PC-3 (cell line): ENCODE results near the gene PANK4. TPM values are rescaled to one million over a fixed set of nuclear protein-coding genes. Genes with fewer than 3 reads are reported as not detected.

Experiments used
- ATAC-seq: fragments of 200-7000 bp; cut with Tn5 transposase; 2 replicates; pipeline ENCODE4 v1.9.1; 2020; ENCODE audit warnings: mild to moderate bottlenecking, moderate library complexity
- BruUV-seq: library from RNA; stranded (reverse); fragments of 400-500 nt; replicated peaks from 2 replicates; lab custom pipeline; 2021; lab: Mats Ljungman, UMichigan
- CTCF ChIA-PET: fragments of 300-600 bp; sonication (Branson Sonifier 250); formaldehyde crosslinking; loops from one replicate; lab custom pipeline; 2022; ENCODE audit warnings: antibody characterized with exemption; lab: Charles Lee
- POLR2A ChIA-PET: fragments of 300-600 bp; sonication (Branson Sonifier 250); formaldehyde crosslinking; loops from one replicate; lab custom pipeline; 2022; ENCODE audit warnings: antibody characterized with exemption; ENCODE audit not compliant: unreplicated experiment; lab: Charles Lee
- DNase-seq: peaks from one replicate; pipeline ENCODE4 v3.0.0-alpha.2; 2015
- H2AFZ ChIP-seq: fragments of 300-600 bp; sonication (generic); 2 replicates; pipeline ENCODE4 v1.6.0; 2016; ENCODE audit warnings: antibody characterized with exemption, low read length
- H3F3A ChIP-seq: fragments of 300-600 bp; sonication (generic); one replicate; pipeline ENCODE4 v1.6.0; 2017; ENCODE audit warnings: antibody characterized with exemption, low read length, control low read depth, mild to moderate bottlenecking; ENCODE audit not compliant: unreplicated experiment
- H3K27ac ChIP-seq: fragments of 300-600 bp; sonication (generic); 2 replicates; pipeline ENCODE4 v1.5.1; 2016; ENCODE audit warnings: mild to moderate bottlenecking, low read length
- H3K27me3 ChIP-seq: fragments of 300-600 bp; sonication (generic); 2 replicates; pipeline ENCODE4 v1.6.1; 2016; ENCODE audit warnings: low read length, mixed read lengths
- H3K36me3 ChIP-seq: fragments of 300-600 bp; sonication (generic); 2 replicates; pipeline ENCODE4 v1.6.1; 2016; ENCODE audit warnings: low read depth, mixed run types, low read length, mixed read lengths
- H3K4me1 ChIP-seq: fragments of 300-600 bp; sonication (generic); 2 replicates; pipeline ENCODE4 v1.5.1; 2016; ENCODE audit warnings: low read length; ENCODE audit not compliant: insufficient read depth
- H3K4me2 ChIP-seq: fragments of 300-600 bp; sonication (generic); 2 replicates; pipeline ENCODE4 v1.6.0; 2016; ENCODE audit warnings: low read length
- H3K4me3 ChIP-seq: fragments of 300-600 bp; sonication (generic); 2 replicates; pipeline ENCODE4 v1.5.1; 2016; ENCODE audit warnings: mild to moderate bottlenecking, low read length, mixed read lengths
- H3K79me2 ChIP-seq: fragments of 300-600 bp; sonication (generic); 2 replicates; pipeline ENCODE4 v1.6.1; 2017; ENCODE audit warnings: low read length, mixed read lengths
- H3K9ac ChIP-seq: fragments of 300-600 bp; sonication (generic); 2 replicates; pipeline ENCODE4 v1.6.0; 2016; ENCODE audit warnings: mild to moderate bottlenecking, low read length
- H3K9me2 ChIP-seq: fragments of 300-600 bp; sonication (generic); replicated peaks from 2 replicates; pipeline ENCODE4 v1.6.1; 2016; ENCODE audit warnings: mixed run types, low read length, mixed read lengths
- H3K9me3 ChIP-seq: fragments of 300-600 bp; sonication (generic); 2 replicates; pipeline ENCODE4 v1.6.1; 2016; ENCODE audit warnings: low read length, mixed read lengths
- H4K20me1 ChIP-seq: fragments of 300-600 bp; sonication (generic); 2 replicates; pipeline ENCODE4 v1.6.1; 2016; ENCODE audit warnings: low read length, mixed read lengths
- EZH2 ChIP-seq: fragments of 300-600 bp; sonication (generic); IDR thresholded peaks from one replicate; pipeline ENCODE4 v1.6.1; 2017; ENCODE audit warnings: antibody characterized with exemption, mild to moderate bottlenecking, low read length; ENCODE audit not compliant: unreplicated experiment
- EZH2phosphoT487 ChIP-seq: fragments of 300-600 bp; sonication (generic); IDR thresholded peaks from 2 replicates; pipeline ENCODE4 v1.6.1; 2018; ENCODE audit warnings: mild to moderate bottlenecking, antibody characterized with exemption, low read length, borderline replicate concordance
- intact Hi-C: fragments of 100-400 bp; cut with micrococcal nuclease; formaldehyde crosslinking; loops from 2 replicates; pipeline ENCODE4 v1.9.0; 2023
- total RNA-seq: library from RNA; depleted of rRNA; stranded (reverse); fragments of >200 nt; gene quantifications from 2 replicates; pipeline ENCODE4 v1.2.3, GENCODE V29; 2014
- TF ChIP-seq, protein P1 (sequence below): fragments of 300-600 bp; sonication (generic); conservative IDR thresholded peaks from 2 replicates; pipeline ENCODE4 v1.5.1; 2017; ENCODE audit warnings: antibody characterized with exemption, low read depth, mild to moderate bottlenecking, low read length

PANK4 gene
- total RNA-seq, 1 experiment from 2014 or later: 69.4 TPM

DNA sequence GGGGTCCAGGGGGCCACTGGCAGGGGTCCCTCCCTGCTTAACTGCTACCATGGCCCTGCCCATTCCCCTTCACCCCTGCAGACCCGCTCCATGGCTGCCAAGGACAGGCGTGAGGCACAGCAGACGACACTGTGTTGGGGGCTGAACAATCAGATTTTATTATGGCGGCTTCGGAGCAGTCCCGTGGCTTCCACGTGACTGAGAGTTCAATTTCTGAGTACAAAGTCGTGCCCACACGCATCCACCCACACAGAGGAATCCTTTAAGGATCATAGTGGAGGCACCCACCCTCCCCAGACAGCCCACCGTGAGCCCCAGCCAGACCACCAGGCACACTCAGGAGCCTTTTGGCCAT lies 2.2 kb upstream of the PANK4 start:
- Histone ChIP-seq H3K4me1 (peaks cover 47% of the 10 kb centered on the region), H3F3A (no peaks in the 10 kb centered on the region), H3K4me3 (no peak overlapping the region), H4K20me1 (peaks cover 23% of the 10 kb centered on the region), H3K4me2 (peak overlapping the region; percentile 67), H3K9me3 (no peaks in the 10 kb centered on the region), H3K27ac (no peak overlapping the region), H3K27me3 (no peaks in the 10 kb centered on the region), H3K9ac (no peak overlapping the region), H2AFZ (no peak overlapping the region), H3K36me3 (no peaks in the 10 kb centered on the region; the same call in 1 of the 2 replicates), H3K79me2 (peaks cover 25% of the 10 kb centered on the region), H3K9me2 (no peaks in the 10 kb centered on the region)
- intact Hi-C loops: no loop called here
- no peak for ATAC-seq
- no peak for DNase-seq
- ChIA-PET POLR2A (no interaction called here), CTCF (no interaction called here)
- BruUV-seq: no TSS peak
- TF ChIP-seq EZH2 (no peak), EZH2phosphoT487 (no peak)
- TF ChIP-seq, protein P1, sequence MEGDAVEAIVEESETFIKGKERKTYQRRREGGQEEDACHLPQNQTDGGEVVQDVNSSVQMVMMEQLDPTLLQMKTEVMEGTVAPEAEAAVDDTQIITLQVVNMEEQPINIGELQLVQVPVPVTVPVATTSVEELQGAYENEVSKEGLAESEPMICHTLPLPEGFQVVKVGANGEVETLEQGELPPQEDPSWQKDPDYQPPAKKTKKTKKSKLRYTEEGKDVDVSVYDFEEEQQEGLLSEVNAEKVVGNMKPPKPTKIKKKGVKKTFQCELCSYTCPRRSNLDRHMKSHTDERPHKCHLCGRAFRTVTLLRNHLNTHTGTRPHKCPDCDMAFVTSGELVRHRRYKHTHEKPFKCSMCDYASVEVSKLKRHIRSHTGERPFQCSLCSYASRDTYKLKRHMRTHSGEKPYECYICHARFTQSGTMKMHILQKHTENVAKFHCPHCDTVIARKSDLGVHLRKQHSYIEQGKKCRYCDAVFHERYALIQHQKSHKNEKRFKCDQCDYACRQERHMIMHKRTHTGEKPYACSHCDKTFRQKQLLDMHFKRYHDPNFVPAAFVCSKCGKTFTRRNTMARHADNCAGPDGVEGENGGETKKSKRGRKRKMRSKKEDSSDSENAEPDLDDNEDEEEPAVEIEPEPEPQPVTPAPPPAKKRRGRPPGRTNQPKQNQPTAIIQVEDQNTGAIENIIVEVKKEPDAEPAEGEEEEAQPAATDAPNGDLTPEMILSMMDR: no peak

DNA sequence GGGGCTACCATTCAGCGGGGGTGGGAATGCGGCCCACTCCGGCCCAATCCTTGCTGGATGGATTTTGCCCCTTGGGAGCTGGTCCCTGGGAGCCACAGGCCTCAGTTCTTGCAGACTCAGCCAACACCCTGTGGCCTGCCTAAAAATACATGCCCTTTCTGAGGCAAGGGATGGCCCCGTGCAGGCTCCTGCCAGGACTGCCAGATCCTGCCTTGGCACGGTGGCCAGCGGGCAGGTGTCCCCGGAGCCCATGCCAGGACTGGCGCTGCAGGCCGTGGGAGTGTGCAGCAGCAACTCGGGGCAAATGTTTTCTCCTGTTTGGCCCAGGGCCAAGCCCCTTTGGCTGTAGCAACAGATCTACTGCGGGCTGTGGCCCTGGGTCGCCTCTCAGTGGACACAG lies 1.6 kb upstream of the PANK4 start:
- Histone ChIP-seq H3K27ac (no peak overlapping the region), H3F3A (no peaks in the 10 kb centered on the region), H2AFZ (no peak overlapping the region), H3K4me2 (no peak overlapping the region), H3K79me2 (peaks cover 30% of the 10 kb centered on the region), H4K20me1 (peaks cover 28% of the 10 kb centered on the region), H3K4me3 (no peak overlapping the region), H3K9me3 (no peaks in the 10 kb centered on the region), H3K4me1 (peaks cover 47% of the 10 kb centered on the region), H3K27me3 (no peaks in the 10 kb centered on the region), H3K9me2 (no peaks in the 10 kb centered on the region), H3K9ac (no peak overlapping the region), H3K36me3 (no peaks in the 10 kb centered on the region; the same call in 1 of the 2 replicates)
- no peak for TF ChIP-seq EZH2
- TF ChIP-seq EZH2phosphoT487: no peak
- TF ChIP-seq, protein P1: no peak
- BruUV-seq: no TSS peak
- intact Hi-C loops: no loop called here
- no peak for DNase-seq
- CTCF ChIA-PET: no interaction called here
- no peak for ATAC-seq
- POLR2A ChIA-PET: no interaction called here

DNA sequence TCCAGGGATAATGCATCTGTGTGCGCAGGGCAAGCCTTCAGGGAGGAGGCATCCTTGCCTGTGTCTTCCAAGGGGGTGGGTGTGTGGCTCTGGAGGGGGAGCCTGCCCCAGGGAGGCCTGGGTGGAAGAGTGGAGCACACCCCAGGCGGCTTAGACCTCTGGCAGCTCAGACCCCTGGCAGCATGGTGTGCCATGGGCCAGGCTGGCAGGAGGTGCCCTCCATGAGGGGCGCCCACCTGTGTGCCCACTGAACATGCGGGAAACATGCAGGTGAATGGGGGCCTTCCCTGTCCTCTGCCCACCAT lies 1.1 kb upstream of the PANK4 start:
- H4K20me1 ChIP-seq: peaks cover 33% of the 10 kb centered on the region
- TF ChIP-seq EZH2 (no peak), EZH2phosphoT487 (no peak)
- TF ChIP-seq, protein P1: no peak
- H3F3A ChIP-seq: no peaks in the 10 kb centered on the region
- H3K36me3 ChIP-seq: peaks cover 5% of the 10 kb centered on the region; the same call in 1 of the 2 replicates
- intact Hi-C loops: loop anchor here (2.0 kb wide), 1 partner anchor 77 kb away; no protein-coding TSS in a partner anchor
- ChIA-PET CTCF (no interaction called here), POLR2A (no interaction called here)
- ATAC-seq (no peak), DNase-seq (no peak)
- no peak overlapping the region for H3K27ac ChIP-seq
- no peak overlapping the region for H3K4me3 ChIP-seq
- no peaks in the 10 kb centered on the region for H3K27me3 ChIP-seq
- peaks cover 45% of the 10 kb centered on the region for H3K4me1 ChIP-seq
- H3K4me2 ChIP-seq: no peak overlapping the region
- H3K79me2 ChIP-seq: peaks cover 35% of the 10 kb centered on the region
- no peak overlapping the region for H3K9ac ChIP-seq
- no peaks in the 10 kb centered on the region for H3K9me3 ChIP-seq
- no peak overlapping the region for H2AFZ ChIP-seq
- H3K9me2 ChIP-seq: no peaks in the 10 kb centered on the region
- no TSS peak for BruUV-seq
